H1 (cell line): ENCODE data around the gene TBX15. TPM values are rescaled to one million over a fixed set of nuclear protein-coding genes. Genes with fewer than 3 reads are reported as not detected.

Source experiments
- CEBPB ChIP-seq: IDR thresholded peaks from 2 replicates; pipeline ENCODE4 v1.6.1; 2012; ENCODE audit warnings: low read depth, low read length
- E2F6 ChIP-seq: IDR thresholded peaks from 2 replicates; pipeline ENCODE4 v1.6.1; 2012; ENCODE audit warnings: inconsistent platforms
- EZH2 ChIP-seq: fragments of 200-600 bp; sonication (generic); IDR thresholded peaks from 2 replicates; pipeline ENCODE4 v1.7.1; 2012; ENCODE audit warnings: low read depth, mild to moderate bottlenecking, moderate library complexity, low read length, inconsistent platforms; ENCODE audit not compliant: severe bottlenecking
- RFX5 ChIP-seq: IDR thresholded peaks from 2 replicates; pipeline ENCODE4 v1.6.1; 2011; ENCODE audit warnings: low read depth, low read length, improper control_type of control experiment, borderline replicate concordance
- SP1 ChIP-seq: IDR thresholded peaks from 2 replicates; pipeline ENCODE4 v1.6.1; 2011; ENCODE audit warnings: low read depth, low read length
- TAF1 ChIP-seq: IDR thresholded peaks from 2 replicates; pipeline ENCODE4 v1.6.1; 2011; ENCODE audit warnings: mild to moderate bottlenecking, low read depth, low read length
- TEAD4 ChIP-seq: IDR thresholded peaks from 2 replicates; pipeline ENCODE4 v1.6.1; 2012; ENCODE audit warnings: low read depth, low read length, inconsistent platforms, mixed read lengths
- polyA plus RNA-seq, 7 experiments: library from polyadenylated mRNA; depleted of rRNA in 3 of 7; stranded (reverse) in 5 of 7; unstranded in 2 of 7; fragments of >200 nt in 5 of 7; fragments of 200-250 nt in 2 of 7; gene quantifications; 1 replicate in 5 of 7; 2 replicates in 1 of 7; 4 replicates in 1 of 7; pipeline versions ENCODE4 v1.2.1 to v1.2.3, GENCODE V29; 2011 to 2013; ENCODE audit warnings: missing spikeins in 2 of 7, mixed read lengths in 2 of 7
- total RNA-seq: library from RNA; stranded (reverse); fragmentation: NEBNext Ultra II Directional; extraction: Animal tissue kit (Norgen Biotek cat#: 25700); gene quantifications from 2 replicates; pipeline ENCODE4 v1.2.1, GENCODE V29; 2021
- TF ChIP-seq, protein P1 (sequence below): fragments of 300-600 bp; sonication (generic); IDR thresholded peaks from 2 replicates; pipeline ENCODE4 v1.7.1; 2012; ENCODE audit warnings: low read length, moderate library complexity, mild to moderate bottlenecking, inconsistent platforms; ENCODE audit not compliant: insufficient replicate concordance
- TF ChIP-seq, protein P2 (sequence below): IDR thresholded peaks from 2 replicates; pipeline ENCODE4 v1.6.1; 2012; ENCODE audit warnings: low read length, inconsistent platforms

Gene TBX15
- total and polyA plus RNA-seq, 2 of the 8 experiments (the other 6 are each of a cell fraction or from before 2014, with no cell fraction given) = 0.14 to 0.24 TPM

DNA sequence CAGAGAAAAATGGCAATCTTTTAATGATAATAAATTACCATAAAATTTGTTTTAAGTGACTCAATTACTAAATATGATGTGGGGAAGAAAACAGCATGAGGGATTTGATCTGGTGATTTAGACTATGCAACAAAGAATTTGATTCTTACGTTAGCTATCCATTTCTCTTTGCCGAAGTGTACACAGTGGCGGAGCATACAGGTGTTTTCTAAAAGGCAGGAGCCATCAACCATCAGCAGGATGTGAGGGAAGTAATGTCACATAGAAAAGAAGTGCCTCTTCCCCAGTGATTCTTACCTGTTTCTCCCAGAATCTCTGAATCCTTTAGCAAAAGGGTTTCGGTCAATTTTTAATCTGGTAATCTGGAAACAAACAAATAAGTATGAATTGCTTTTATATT is 74.3 kb downstream of the TBX15 start (continued):
- TF ChIP-seq, protein P1, sequence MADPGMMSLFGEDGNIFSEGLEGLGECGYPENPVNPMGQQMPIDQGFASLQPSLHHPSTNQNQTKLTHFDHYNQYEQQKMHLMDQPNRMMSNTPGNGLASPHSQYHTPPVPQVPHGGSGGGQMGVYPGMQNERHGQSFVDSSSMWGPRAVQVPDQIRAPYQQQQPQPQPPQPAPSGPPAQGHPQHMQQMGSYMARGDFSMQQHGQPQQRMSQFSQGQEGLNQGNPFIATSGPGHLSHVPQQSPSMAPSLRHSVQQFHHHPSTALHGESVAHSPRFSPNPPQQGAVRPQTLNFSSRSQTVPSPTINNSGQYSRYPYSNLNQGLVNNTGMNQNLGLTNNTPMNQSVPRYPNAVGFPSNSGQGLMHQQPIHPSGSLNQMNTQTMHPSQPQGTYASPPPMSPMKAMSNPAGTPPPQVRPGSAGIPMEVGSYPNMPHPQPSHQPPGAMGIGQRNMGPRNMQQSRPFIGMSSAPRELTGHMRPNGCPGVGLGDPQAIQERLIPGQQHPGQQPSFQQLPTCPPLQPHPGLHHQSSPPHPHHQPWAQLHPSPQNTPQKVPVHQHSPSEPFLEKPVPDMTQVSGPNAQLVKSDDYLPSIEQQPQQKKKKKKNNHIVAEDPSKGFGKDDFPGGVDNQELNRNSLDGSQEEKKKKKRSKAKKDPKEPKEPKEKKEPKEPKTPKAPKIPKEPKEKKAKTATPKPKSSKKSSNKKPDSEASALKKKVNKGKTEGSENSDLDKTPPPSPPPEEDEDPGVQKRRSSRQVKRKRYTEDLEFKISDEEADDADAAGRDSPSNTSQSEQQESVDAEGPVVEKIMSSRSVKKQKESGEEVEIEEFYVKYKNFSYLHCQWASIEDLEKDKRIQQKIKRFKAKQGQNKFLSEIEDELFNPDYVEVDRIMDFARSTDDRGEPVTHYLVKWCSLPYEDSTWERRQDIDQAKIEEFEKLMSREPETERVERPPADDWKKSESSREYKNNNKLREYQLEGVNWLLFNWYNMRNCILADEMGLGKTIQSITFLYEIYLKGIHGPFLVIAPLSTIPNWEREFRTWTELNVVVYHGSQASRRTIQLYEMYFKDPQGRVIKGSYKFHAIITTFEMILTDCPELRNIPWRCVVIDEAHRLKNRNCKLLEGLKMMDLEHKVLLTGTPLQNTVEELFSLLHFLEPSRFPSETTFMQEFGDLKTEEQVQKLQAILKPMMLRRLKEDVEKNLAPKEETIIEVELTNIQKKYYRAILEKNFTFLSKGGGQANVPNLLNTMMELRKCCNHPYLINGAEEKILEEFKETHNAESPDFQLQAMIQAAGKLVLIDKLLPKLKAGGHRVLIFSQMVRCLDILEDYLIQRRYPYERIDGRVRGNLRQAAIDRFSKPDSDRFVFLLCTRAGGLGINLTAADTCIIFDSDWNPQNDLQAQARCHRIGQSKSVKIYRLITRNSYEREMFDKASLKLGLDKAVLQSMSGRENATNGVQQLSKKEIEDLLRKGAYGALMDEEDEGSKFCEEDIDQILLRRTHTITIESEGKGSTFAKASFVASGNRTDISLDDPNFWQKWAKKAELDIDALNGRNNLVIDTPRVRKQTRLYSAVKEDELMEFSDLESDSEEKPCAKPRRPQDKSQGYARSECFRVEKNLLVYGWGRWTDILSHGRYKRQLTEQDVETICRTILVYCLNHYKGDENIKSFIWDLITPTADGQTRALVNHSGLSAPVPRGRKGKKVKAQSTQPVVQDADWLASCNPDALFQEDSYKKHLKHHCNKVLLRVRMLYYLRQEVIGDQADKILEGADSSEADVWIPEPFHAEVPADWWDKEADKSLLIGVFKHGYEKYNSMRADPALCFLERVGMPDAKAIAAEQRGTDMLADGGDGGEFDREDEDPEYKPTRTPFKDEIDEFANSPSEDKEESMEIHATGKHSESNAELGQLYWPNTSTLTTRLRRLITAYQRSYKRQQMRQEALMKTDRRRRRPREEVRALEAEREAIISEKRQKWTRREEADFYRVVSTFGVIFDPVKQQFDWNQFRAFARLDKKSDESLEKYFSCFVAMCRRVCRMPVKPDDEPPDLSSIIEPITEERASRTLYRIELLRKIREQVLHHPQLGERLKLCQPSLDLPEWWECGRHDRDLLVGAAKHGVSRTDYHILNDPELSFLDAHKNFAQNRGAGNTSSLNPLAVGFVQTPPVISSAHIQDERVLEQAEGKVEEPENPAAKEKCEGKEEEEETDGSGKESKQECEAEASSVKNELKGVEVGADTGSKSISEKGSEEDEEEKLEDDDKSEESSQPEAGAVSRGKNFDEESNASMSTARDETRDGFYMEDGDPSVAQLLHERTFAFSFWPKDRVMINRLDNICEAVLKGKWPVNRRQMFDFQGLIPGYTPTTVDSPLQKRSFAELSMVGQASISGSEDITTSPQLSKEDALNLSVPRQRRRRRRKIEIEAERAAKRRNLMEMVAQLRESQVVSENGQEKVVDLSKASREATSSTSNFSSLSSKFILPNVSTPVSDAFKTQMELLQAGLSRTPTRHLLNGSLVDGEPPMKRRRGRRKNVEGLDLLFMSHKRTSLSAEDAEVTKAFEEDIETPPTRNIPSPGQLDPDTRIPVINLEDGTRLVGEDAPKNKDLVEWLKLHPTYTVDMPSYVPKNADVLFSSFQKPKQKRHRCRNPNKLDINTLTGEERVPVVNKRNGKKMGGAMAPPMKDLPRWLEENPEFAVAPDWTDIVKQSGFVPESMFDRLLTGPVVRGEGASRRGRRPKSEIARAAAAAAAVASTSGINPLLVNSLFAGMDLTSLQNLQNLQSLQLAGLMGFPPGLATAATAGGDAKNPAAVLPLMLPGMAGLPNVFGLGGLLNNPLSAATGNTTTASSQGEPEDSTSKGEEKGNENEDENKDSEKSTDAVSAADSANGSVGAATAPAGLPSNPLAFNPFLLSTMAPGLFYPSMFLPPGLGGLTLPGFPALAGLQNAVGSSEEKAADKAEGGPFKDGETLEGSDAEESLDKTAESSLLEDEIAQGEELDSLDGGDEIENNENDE = no peak
- TF ChIP-seq CEBPB = no peak
- TF ChIP-seq, protein P2, sequence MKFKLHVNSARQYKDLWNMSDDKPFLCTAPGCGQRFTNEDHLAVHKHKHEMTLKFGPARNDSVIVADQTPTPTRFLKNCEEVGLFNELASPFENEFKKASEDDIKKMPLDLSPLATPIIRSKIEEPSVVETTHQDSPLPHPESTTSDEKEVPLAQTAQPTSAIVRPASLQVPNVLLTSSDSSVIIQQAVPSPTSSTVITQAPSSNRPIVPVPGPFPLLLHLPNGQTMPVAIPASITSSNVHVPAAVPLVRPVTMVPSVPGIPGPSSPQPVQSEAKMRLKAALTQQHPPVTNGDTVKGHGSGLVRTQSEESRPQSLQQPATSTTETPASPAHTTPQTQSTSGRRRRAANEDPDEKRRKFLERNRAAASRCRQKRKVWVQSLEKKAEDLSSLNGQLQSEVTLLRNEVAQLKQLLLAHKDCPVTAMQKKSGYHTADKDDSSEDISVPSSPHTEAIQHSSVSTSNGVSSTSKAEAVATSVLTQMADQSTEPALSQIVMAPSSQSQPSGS = no peak
- TF ChIP-seq TAF1 = no peak
- no peak for TF ChIP-seq TEAD4
- no peak for TF ChIP-seq SP1
- TF ChIP-seq E2F6 = no peak
- no peak for TF ChIP-seq RFX5
- no peak for TF ChIP-seq EZH2
